HG02884 (cell line): Measurements from ENCODE around the gene ADGRE2.

Experiments
- ATAC-seq: cut with Tn5 transposase; IDR thresholded peaks from one replicate; pipeline ENCODE4 v1.9.1; 2021; ENCODE audit warnings: mild to moderate bottlenecking, moderate library complexity; ENCODE audit not compliant: unreplicated experiment

Gene ADGRE2

DNA sequence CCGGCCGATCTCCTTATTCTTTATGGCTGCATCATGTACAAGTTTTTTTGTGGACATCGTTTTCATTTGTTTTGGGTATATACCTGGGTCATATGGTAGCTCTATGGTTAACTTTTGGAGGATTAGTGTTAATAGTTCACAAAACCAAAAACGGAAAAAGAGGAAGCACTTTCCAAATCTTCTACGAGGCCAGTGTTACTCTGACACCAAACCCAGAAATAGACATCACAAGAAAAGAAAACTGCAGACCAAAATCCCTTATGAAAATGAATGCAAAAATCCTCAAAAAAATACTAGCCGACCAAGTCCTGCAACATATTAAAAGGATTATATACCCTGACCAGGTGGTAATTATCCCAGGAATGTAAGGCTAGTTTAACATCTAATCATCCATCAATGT lies 29.8 kb downstream of the ADGRE2 start:
- no peak for ATAC-seq

DNA sequence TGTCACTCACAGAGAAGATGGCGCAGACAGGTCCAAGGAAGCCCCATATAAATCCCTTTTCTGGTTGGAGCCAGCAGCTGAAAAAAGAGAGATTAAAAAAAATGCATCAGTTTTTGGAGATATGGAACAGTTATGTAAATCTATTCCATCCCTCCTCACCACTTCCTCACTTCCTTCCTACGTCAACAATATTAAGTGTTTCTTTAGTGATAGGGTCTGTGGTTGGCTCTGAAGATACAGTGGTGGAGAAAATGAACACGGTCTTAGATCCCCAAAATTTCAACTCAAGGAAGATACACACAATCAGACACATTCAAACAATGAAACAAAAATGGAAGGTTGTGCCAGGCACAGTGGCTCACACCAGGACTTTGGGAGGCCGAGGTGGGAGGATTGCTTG lies 31.5 kb downstream of the ADGRE2 start:
- no peak for ATAC-seq

DNA sequence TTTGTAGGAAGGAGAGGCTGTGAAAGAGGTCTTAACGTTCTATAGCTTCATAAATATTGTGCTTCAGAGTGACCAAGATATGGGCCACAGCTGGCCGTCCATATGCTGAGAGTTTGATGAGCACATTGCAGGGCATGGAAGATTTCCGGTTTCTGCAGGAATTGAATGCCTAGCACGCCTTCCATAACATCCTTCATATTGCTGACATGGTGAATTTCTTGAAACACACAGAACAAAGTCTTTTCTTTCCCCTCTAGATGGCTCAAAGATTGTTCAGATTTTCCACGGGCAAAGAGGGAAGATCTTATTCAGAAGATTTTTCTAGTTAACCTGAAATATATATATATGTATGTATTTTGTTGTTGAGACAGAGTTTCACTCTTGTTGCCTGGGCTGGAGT lies 42.4 kb downstream of the ADGRE2 start:
- no peak for ATAC-seq

GRCh38 chr19:14733574-14733973 lies 44.8 kb downstream of the ADGRE2 start:
- no peak for ATAC-seq

GRCh38 chr19:14732510-14732909 lies 45.9 kb downstream of the ADGRE2 start:
- no peak for ATAC-seq

DNA sequence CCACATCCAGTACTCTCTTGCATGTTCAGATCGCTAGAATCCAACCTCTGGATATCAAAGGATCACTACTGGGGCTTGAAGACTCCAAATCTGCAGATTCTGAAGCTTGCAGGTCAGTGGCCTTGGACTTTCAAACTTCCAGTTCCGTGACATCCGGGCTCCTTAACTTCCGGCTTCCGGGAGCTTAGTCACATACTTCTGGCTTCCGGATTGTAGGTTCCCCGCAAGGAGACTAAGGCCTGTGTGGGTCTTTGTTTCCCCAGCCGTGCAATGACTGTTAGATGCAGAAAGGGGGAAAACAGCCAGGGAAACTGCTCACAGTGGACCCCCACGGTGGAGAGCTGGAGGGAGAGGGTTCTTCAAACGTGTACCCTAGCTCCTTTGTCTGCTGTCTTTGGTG lies 47.2 kb downstream of the ADGRE2 start:
- no peak for ATAC-seq

GRCh38 chr19:14728595-14728994 lies 49.8 kb downstream of the ADGRE2 start:
- ATAC-seq: no peak

- ATAC-seq: no peak
Observed at GRCh38 chr19:14722127-14722526, 56.2 kb downstream of the ADGRE2 start.

DNA sequence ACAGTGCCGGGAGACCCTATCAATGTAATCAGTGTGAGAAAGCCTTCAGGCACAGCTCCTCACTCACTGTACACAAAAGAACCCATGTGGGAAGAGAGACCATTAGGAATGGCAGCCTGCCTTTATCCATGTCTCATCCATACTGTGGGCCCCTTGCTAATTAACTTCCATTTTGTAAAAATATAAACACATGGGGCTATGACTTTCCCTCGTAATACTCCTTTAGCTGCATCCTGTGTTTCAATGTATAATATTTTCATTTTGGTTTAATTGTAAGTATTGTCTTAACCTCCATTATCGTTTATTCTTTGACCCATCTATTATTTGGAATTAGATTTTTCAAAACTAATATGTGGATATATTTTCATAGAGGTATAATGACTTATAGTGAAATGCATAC lies 59.2 kb downstream of the ADGRE2 start:
- no peak for ATAC-seq

DNA sequence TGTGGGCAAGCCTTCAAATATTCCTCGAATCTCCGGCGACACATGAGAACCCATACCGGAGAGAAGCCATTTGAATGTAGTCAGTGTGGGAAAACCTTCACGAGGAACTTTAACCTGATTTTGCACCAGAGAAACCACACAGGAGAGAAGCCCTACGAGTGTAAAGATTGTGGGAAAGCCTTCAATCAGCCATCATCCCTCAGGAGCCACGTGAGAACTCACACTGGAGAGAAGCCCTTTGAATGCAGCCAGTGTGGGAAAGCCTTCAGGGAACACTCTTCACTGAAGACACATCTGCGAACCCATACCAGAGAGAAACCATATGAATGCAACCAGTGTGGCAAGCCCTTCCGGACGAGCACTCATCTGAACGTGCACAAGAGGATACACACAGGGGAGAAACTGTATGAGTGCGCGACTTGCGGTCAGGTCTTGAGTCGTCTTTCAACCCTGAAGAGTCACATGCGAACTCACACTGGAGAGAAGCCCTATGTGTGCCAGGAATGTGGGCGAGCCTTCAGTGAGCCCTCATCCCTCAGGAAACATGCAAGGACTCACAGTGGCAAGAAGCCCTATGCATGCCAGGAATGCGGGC lies 59.7 kb downstream of the ADGRE2 start:
- ATAC-seq: no peak

DNA sequence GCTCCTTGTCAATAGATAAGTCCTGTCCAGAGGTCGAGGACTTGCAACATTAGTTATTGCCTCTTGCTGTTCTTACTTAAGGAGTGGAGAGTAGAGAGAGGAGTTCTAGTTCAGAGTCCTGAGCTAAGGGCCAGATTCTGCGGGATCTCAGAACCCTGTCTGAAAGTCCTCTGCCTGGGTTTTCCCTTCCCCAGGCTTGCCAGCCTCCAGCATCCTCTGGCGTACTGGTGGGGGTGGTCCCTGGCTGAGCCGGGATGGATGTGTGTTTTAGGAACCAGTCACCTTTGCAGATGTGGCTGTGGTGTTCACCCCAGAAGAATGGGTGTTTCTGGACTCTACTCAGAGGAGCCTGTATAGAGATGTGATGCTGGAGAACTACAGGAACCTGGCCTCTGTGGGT lies 62.5 kb downstream of the ADGRE2 start:
- no peak for ATAC-seq

DNA sequence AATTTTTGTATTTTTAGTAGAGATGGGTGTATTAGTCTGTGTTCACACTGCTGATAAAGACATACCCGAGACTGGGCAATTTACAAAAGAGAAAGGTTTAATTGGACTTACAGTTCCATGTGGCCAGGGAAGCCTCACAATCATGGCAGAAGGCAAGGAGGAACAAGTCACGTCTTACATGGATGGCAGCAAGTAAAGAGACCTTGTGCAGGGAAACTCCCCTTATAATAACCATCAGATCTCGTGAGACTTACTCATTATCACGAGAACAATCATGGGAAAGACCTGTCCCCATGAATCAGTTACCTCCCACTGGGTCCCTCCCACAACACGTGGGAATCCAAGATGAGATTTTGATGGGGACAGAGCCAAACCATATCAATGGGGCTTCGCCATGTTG lies 73.9 kb downstream of the ADGRE2 start:
- no peak for ATAC-seq

DNA sequence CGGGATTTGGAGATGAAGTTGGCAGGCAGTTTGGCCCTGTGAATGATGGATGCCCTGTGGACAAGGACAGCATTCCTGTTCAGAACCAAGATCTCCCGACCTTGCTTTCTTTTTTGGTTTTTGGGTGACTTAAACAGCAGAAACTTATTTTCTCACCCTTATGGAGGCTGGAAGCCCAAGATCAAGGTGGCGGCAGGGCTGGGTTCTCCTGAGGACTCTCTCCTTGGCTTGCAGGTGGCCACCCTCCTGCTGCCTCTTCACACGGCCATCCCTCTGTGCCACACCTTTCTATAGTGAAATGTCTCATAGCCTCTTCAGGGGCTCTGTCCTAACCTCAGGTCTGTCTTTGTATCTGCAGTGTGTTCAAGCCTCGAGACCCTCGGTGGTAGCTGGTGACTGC lies 74.5 kb downstream of the ADGRE2 start:
- no peak for ATAC-seq

GRCh38 chr19:14700711-14701375 lies 77.5 kb downstream of the ADGRE2 start:
- ATAC-seq: no peak

DNA sequence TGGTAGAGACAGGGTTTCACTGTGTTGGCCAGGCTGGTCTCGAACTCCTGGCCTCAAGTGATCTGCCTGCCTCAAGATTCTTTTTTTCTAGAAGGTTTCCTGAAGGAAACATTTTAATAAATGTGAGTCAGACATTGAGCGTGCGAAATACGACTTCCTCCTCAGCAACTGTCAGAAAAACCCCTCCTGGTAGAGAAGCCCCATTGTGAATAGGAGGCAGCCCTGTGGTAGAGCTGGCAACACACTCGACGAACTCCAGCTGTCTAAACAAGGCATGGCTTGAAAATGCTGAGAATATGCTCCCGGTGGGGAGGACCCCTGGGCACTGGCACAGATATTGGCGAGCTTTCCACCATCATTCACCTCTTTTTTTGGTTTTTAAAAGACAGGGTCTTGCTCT lies 78.7 kb downstream of the ADGRE2 start:
- no peak for ATAC-seq

DNA sequence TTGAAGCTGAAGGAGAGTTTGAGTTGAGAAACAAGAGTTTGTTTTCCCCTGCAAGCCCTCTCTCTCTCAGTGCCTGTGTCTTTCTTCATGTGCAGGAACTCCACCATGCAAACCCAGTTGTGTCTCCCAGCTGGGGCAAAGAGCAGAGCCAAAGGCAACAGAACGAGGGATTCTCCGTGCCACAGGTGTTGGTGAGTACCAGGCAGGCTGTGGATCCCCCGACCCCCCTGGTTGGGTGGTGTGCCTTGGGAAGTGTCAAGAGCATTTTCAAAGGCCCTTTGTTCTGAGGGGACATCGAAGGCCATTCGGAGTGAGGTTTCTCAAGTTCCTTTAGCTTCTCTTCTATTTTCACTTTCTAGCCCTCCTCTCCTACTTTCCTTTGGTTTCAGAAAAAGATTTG lies 82.9 kb downstream of the ADGRE2 start:
- no peak for ATAC-seq

DNA sequence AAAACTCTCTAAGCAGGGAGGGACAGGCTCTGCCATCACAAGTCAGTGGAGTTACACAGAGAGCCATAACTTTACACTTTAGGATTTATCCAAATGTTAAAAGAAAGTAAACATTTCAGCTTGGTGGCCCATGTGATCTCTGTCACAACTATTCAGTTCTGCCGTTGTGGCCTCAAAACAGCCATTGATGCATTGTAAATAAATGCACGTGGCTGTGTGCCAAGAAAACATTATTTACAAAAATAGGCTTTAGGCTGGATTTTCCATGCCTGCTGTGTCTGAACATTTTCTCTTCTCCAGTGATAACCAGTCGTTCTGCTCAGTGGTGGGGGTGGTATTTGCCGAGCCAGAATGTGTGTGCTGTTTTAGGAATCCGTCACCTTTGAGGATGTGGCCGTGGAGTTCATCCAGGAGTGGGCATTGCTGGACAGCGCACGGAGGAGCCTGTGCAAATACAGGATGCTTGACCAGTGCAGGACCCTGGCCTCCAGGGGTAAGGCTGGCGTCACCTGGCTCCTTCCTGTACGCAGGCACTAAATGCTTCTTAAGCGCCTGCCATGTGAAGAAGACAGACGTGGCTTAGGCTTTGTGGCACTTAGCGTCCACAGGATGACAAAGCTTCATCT lies 83.6 kb downstream of the ADGRE2 start:
- ATAC-seq: no peak

GRCh38 chr19:14689598-14690503 lies 88.5 kb downstream of the ADGRE2 start, which contains the start of gene ZNF333:
Gene ZNF333, plus strand, starts transcription at chr19:14690048. Its CDS starts 3,444 bp downstream, at chr19:14693492.
- ATAC-seq: peak; percentile 81

- no peak for ATAC-seq
Observed at GRCh38 chr19:14686411-14686810, 91.9 kb downstream of the ADGRE2 start.

- no peak for ATAC-seq
Observed at GRCh38 chr19:14683439-14683838, 94.9 kb downstream of the ADGRE2 start.
